HepG2 (cell line): ENCODE results near the gene RGL1.

Source experiments
- DR1 ChIP-seq: sonication (generic); formaldehyde crosslinking; IDR thresholded peaks from 2 replicates; pipeline ENCODE4 v1.8.0; 2021; ENCODE audit warnings: mild to moderate bottlenecking, missing genetic modification reagents, inconsistent platforms
- MTA1 ChIP-seq: sonication (generic); formaldehyde crosslinking; IDR thresholded peaks from 2 replicates; pipeline ENCODE4 v1.4.0; 2020; ENCODE audit warnings: missing genetic modification reagents, mild to moderate bottlenecking, borderline replicate concordance
- RAD21 ChIP-seq: fragments of 450-650 bp; formaldehyde crosslinking; IDR thresholded peaks from 2 replicates; pipeline ENCODE4 v1.5.0; 2020; ENCODE audit warnings: mild to moderate bottlenecking
- THAP9 ChIP-seq: sonication (generic); formaldehyde crosslinking; IDR thresholded peaks from 2 replicates; pipeline ENCODE4; 2020; ENCODE audit warnings: missing genetic modification reagents, mild to moderate bottlenecking, borderline replicate concordance
- YY1 ChIP-seq: IDR thresholded peaks from 2 replicates; pipeline ENCODE4 v1.6.1; 2011; ENCODE audit warnings: low read length, low read depth, moderate library complexity, mild to moderate bottlenecking; ENCODE audit not compliant: insufficient read depth, insufficient replicate concordance

- no peak for TF ChIP-seq THAP9 (CRISPR knock-in tag)
- TF ChIP-seq RAD21 (CRISPR knock-in tag), result no peak
- no peak for TF ChIP-seq YY1
- no peak for TF ChIP-seq DR1 (CRISPR knock-in tag)
- no peak for TF ChIP-seq MTA1 (CRISPR knock-in tag)
Measured at GRCh38 chr1:183931646-183932271, 126.8 kb downstream of the RGL1 start.
